NCI-H2081 treated with DMSO at 0.1 percent for 48 hours (cell line): ENCODE data around the gene ROBO3.

Source experiments
- DNase-seq: peaks from one replicate; lab custom pipeline; 2025; lab: John Stamatoyannopoulos, UW

The ROBO3 gene

GRCh38 chr11:124865181-124865901, at the start of gene ROBO3:
TSS of gene ROBO3 (plus strand) at chr11:124865432. CDS start at chr11:124865578, 146 bp downstream.
- no peak for DNase-seq

- no peak for DNase-seq
Measured at GRCh38 chr11:124817036-124817435, 48.2 kb upstream of the ROBO3 start.

GRCh38 chr11:124821995-124822730, 43.1 kb upstream of the ROBO3 start:
- no peak for DNase-seq

GRCh38 chr11:124823512-124824376, 41.5 kb upstream of the ROBO3 start:
- no peak for DNase-seq

GRCh38 chr11:124825876-124826275, 39.4 kb upstream of the ROBO3 start:
- no peak for DNase-seq

- DNase-seq = no peak
Measured at GRCh38 chr11:124829986-124830385, 35.2 kb upstream of the ROBO3 start.

GRCh38 chr11:124830749-124831148, 34.5 kb upstream of the ROBO3 start:
- no peak for DNase-seq

GRCh38 chr11:124831897-124832296, 33.3 kb upstream of the ROBO3 start:
- DNase-seq = no peak

- no peak for DNase-seq
Measured at GRCh38 chr11:124832571-124832970, 32.7 kb upstream of the ROBO3 start.

- DNase-seq = no peak
Measured at GRCh38 chr11:124834526-124835180, 30.6 kb upstream of the ROBO3 start.

- DNase-seq = no peak
Measured at GRCh38 chr11:124835918-124836317, 29.3 kb upstream of the ROBO3 start.

GRCh38 chr11:124837491-124837856, 27.8 kb upstream of the ROBO3 start:
- no peak for DNase-seq

- DNase-seq = no peak
Measured at GRCh38 chr11:124838805-124839127, 26.5 kb upstream of the ROBO3 start.

- DNase-seq = no peak
Measured at GRCh38 chr11:124839128-124839971, 25.9 kb upstream of the ROBO3 start.

- DNase-seq = no peak
Measured at GRCh38 chr11:124839972-124840621, 25.1 kb upstream of the ROBO3 start.

GRCh38 chr11:124840666-124841065, 24.6 kb upstream of the ROBO3 start:
- DNase-seq = no peak

- no peak for DNase-seq
Measured at GRCh38 chr11:124841201-124841600, 24.0 kb upstream of the ROBO3 start.

GRCh38 chr11:124841840-124842239, 23.4 kb upstream of the ROBO3 start:
- no peak for DNase-seq

GRCh38 chr11:124842305-124842704, 22.9 kb upstream of the ROBO3 start:
- DNase-seq = no peak

GRCh38 chr11:124843616-124843910, 21.7 kb upstream of the ROBO3 start:
- no peak for DNase-seq

GRCh38 chr11:124844664-124845079, 20.6 kb upstream of the ROBO3 start:
- DNase-seq = no peak
